SU-DHL-6 (cell line): ENCODE measurements around the gene ATG9B.

Experiments
- H2AFZ ChIP-seq: fragments of 200-600 bp; sonication (generic); 2 replicates; pipeline ENCODE4 v1.6.1; 2014; ENCODE audit warnings: low read depth, mild to moderate bottlenecking, moderate library complexity, mixed read lengths, antibody characterized with exemption, low read length; ENCODE audit not compliant: severe bottlenecking
- H3F3A ChIP-seq: fragments of 200-600 bp; shearing (Covaris generic); 2 replicates; pipeline ENCODE4 v1.6.0; 2016; ENCODE audit warnings: antibody characterized with exemption, mild to moderate bottlenecking; ENCODE audit not compliant: insufficient read depth
- H3K27ac ChIP-seq: fragments of 200-600 bp; sonication (generic); 2 replicates; pipeline ENCODE4 v1.5.1; 2016; ENCODE audit warnings: low read depth, mild to moderate bottlenecking, low read length, moderate library complexity, mixed read lengths
- H3K27me3 ChIP-seq: fragments of 200-600 bp; sonication (generic), shearing (Covaris generic); 2 replicates; pipeline ENCODE4 v1.6.0; 2014; ENCODE audit warnings: mild to moderate bottlenecking, low read length
- H3K36me3 ChIP-seq: fragments of 200-600 bp; sonication (generic); 2 replicates; pipeline ENCODE4 v1.6.1; 2014; ENCODE audit warnings: mild to moderate bottlenecking, low read length, mixed read lengths
- H3K4me2 ChIP-seq: fragments of 300-600, 200-600 bp; shearing (Covaris generic), sonication (generic); 2 replicates; pipeline ENCODE4 v1.6.0; 2014; ENCODE audit warnings: low read length, low read depth, mild to moderate bottlenecking; ENCODE audit not compliant: poor library complexity, severe bottlenecking
- H3K4me3 ChIP-seq: fragments of 200-600 bp; sonication (generic); 2 replicates; pipeline ENCODE4 v1.5.1; 2014; ENCODE audit warnings: antibody characterized with exemption, low read length, mild to moderate bottlenecking, mixed read lengths; ENCODE audit not compliant: insufficient read depth, poor library complexity, severe bottlenecking
- H3K79me2 ChIP-seq: fragments of 200-600 bp; sonication (generic); 2 replicates; pipeline ENCODE4 v1.6.1; 2014; ENCODE audit warnings: mild to moderate bottlenecking, low read length, moderate library complexity; ENCODE audit not compliant: insufficient read depth
- H3K9ac ChIP-seq: fragments of 200-600 bp; sonication (generic); 2 replicates; pipeline ENCODE4 v1.7.0; 2014; ENCODE audit warnings: mild to moderate bottlenecking, low read length
- H3K9me2 ChIP-seq: fragments of 200-600 bp; sonication (generic); replicated peaks from 2 replicates; pipeline ENCODE4 v1.6.1; 2014; ENCODE audit warnings: low read length; ENCODE audit not compliant: insufficient read depth
- H3K9me3 ChIP-seq: fragments of 200-600 bp; sonication (generic); 2 replicates; pipeline ENCODE4 v1.6.1; 2014; ENCODE audit warnings: low read length, mixed read lengths; ENCODE audit not compliant: insufficient read depth
- H4K20me1 ChIP-seq: fragments of 200-600 bp; sonication (generic); 2 replicates; pipeline ENCODE4 v1.6.1; 2014; ENCODE audit warnings: low read depth, mild to moderate bottlenecking, antibody characterized with exemption, low read length, moderate library complexity, mixed read lengths
- EZH2phosphoT487 ChIP-seq: fragments of 200-600 bp; sonication (generic), shearing (Covaris generic); conservative IDR thresholded peaks from 2 replicates; pipeline ENCODE4 v1.6.1; 2018; ENCODE audit warnings: mild to moderate bottlenecking, antibody characterized with exemption, low read length, moderate library complexity, mixed read lengths
- TF ChIP-seq, protein P1 (sequence below): fragments of 200-600 bp; sonication (generic); IDR thresholded peaks from one replicate; pipeline ENCODE4 v1.5.1; 2017; ENCODE audit warnings: antibody characterized with exemption, mild to moderate bottlenecking, low read length, moderate library complexity; ENCODE audit not compliant: insufficient read depth, poor library complexity, severe bottlenecking

The ATG9B gene

DNA sequence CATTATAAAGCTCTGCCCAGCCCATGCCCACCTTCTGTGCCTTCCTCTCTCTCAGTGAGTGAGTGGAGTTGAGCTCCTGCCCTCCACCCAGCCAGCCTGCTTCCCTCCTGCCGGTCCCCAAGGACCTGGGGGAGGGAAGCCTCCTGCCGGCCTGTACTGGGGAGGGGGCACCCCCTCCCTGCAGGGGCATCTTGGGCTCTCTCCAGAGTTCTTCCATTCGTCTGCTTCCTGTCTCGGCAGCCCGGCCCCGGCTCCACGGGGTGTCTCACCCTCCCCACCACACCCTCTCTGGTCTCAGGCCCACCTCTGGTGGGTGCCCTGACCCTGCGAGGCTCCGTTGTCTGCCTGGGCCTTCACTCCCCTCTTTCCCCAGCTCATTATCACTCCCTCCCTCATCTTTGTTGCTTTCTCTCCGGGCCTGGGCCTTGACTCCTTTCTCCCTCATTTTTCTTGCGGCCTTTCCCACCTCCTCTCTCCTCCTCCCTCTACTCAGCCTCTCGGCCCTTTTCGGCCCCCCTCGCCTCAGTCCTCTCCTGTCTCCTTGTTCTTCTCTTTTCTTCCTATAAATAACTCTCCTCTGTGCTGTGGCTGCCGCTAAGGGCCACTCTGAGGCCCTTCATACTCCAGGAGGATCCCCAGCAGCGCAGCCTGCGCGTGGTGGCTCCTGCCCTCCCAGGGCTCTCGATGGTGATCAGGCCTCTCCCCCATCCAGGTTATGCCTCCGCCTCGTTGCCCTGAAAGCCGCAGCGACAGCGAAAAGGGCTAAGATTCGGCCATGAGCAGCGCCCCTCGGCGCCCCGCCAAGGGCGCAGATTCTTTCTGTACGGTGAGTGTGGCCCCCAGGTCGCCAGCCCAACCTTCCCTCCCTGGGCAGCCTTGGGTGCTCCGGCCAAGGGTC, 37.2 kb upstream of the ATG9B start:
- peaks cover 27% of the 10 kb centered on the region for H3K79me2 ChIP-seq
- no peak overlapping the region for H3K4me3 ChIP-seq
- TF ChIP-seq, protein P1, sequence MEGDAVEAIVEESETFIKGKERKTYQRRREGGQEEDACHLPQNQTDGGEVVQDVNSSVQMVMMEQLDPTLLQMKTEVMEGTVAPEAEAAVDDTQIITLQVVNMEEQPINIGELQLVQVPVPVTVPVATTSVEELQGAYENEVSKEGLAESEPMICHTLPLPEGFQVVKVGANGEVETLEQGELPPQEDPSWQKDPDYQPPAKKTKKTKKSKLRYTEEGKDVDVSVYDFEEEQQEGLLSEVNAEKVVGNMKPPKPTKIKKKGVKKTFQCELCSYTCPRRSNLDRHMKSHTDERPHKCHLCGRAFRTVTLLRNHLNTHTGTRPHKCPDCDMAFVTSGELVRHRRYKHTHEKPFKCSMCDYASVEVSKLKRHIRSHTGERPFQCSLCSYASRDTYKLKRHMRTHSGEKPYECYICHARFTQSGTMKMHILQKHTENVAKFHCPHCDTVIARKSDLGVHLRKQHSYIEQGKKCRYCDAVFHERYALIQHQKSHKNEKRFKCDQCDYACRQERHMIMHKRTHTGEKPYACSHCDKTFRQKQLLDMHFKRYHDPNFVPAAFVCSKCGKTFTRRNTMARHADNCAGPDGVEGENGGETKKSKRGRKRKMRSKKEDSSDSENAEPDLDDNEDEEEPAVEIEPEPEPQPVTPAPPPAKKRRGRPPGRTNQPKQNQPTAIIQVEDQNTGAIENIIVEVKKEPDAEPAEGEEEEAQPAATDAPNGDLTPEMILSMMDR, result no peak
- TF ChIP-seq EZH2phosphoT487, result no peak
- no peak overlapping the region for H3K27ac ChIP-seq
- H3K9me3 ChIP-seq, result no peaks in the 10 kb centered on the region
- peaks cover 8% of the 10 kb centered on the region for H3F3A ChIP-seq
- no peaks in the 10 kb centered on the region for H3K27me3 ChIP-seq
- no peaks in the 10 kb centered on the region for H3K36me3 ChIP-seq
- no peaks in the 10 kb centered on the region for H4K20me1 ChIP-seq
- H2AFZ ChIP-seq, result no peak overlapping the region
- H3K4me2 ChIP-seq, result peak overlapping the region; percentile 84
- H3K9me2 ChIP-seq, result no peaks in the 10 kb centered on the region
- H3K9ac ChIP-seq, result peak overlapping the region; percentile 77; the same call in 1 of the 2 replicates

DNA sequence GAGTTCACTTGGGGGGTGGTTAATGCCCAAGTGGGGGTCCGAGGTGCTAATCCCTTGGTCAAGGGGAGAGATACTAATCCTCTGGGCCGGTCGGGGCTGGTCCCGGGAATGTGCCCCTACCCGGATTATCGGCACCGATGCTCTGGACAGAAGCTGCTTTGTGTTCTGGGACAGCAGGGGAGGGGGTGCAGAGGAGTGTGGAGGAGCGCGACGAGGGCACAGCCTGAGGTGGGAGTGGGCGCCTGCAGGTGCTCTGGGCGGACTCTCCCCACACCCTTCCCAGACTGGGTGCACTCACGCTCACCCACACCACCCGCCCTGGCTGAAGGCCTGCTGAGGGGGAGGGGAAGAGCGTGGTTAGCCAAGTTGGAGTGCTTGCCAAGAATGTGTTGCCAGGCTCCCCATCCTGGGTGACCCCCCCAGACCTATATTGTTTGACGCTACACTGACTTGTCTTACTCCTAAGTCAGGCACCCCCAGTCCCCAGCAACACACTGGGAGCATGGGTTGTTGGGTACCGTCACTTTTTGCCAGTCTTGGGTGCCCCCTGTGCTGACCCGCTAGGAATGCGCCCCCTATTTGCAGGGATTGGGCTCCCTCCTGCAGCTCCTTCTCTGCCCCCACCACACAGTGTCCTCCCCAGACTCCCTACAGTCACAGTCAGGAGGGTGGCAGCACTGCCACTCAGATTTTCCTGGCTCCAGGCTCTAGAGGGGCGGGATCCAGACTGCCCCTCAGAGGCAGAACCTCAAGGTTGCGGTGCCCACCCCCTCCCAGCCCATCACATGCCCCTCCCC, 36.3 kb upstream of the ATG9B start:
- Histone ChIP-seq H3K4me2 (peak overlapping the region; percentile 84), H4K20me1 (no peaks in the 10 kb centered on the region), H3F3A (peaks cover 8% of the 10 kb centered on the region), H3K9me2 (no peaks in the 10 kb centered on the region), H3K9ac (peak overlapping the region; percentile 77), H3K4me3 (peak overlapping the region; percentile 86), H3K27ac (peak overlapping the region; percentile 82; the same call in 1 of the 2 replicates), H2AFZ (peak overlapping the region; percentile 86), H3K36me3 (no peaks in the 10 kb centered on the region), H3K79me2 (peaks cover 27% of the 10 kb centered on the region), H3K9me3 (no peaks in the 10 kb centered on the region), H3K27me3 (no peaks in the 10 kb centered on the region)
- TF ChIP-seq EZH2phosphoT487, result no peak
- TF ChIP-seq, protein P1, result peak; percentile 23

DNA sequence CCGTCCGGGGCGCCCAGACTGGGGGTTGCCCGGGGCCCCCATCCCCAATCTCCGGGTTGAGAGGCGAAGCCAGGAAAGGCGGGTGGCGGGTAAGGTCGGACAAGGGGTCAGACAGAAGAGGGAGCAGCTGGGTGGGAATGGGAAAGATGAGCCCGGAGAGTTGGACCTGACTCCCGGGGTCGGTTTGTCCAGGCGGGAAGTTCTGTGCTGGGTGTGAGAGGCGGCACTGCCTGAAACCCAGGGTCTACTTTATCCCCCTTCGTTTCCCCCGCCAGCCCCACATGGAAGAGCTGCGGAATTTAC, 35.8 kb upstream of the ATG9B start:
- peak overlapping the region; percentile 86 for H3K4me3 ChIP-seq
- H3K9ac ChIP-seq, result peak overlapping the region; percentile 77
- peaks cover 27% of the 10 kb centered on the region for H3K79me2 ChIP-seq
- H2AFZ ChIP-seq, result peak overlapping the region; percentile 86
- no peaks in the 10 kb centered on the region for H4K20me1 ChIP-seq
- peaks cover 8% of the 10 kb centered on the region for H3F3A ChIP-seq
- peak overlapping the region; percentile 84 for H3K4me2 ChIP-seq
- no peaks in the 10 kb centered on the region for H3K9me3 ChIP-seq
- peak overlapping the region; percentile 82 for H3K27ac ChIP-seq
- H3K36me3 ChIP-seq, result no peaks in the 10 kb centered on the region
- no peak for TF ChIP-seq EZH2phosphoT487
- TF ChIP-seq, protein P1, result no peak
- H3K27me3 ChIP-seq, result no peaks in the 10 kb centered on the region
- no peaks in the 10 kb centered on the region for H3K9me2 ChIP-seq
